ENCODE data around the gene NDUFAF8.

NDUFAF8 gene

GRCh38 chr17:81259058-81259605 lies 20.0 kb downstream of the NDUFAF8 start:
- H3K9me2 ChIP-seq (replicated peaks; ENCODE audit: control insufficient read depth, low read length): no peaks in the 10 kb centered on the region
- no peak overlapping the region for H3K4me3 ChIP-seq (ENCODE audit: low read length)
- H4K20me1 ChIP-seq (ENCODE audit: control insufficient read depth, insufficient read depth, low read depth, low read length): no peaks in the 10 kb centered on the region
- no peak overlapping the region for H3K27ac ChIP-seq (ENCODE audit: low read depth, low read length)
- H3K4me2 ChIP-seq (ENCODE audit: low read length): no peak overlapping the region
- peaks cover 12% of the 10 kb centered on the region for H3K4me1 ChIP-seq (ENCODE audit: control insufficient read depth, low read length)
- peaks cover 24% of the 10 kb centered on the region; the same call in 1 of the 2 replicates for H3K36me3 ChIP-seq (ENCODE audit: control insufficient read depth, low read length)
- no peaks in the 10 kb centered on the region for H3K9me3 ChIP-seq (ENCODE audit: control insufficient read depth, insufficient read depth, low read length)
- H3F3A ChIP-seq (ENCODE audit: control insufficient read depth, insufficient read depth): no peaks in the 10 kb centered on the region
- no peaks in the 10 kb centered on the region for H3K27me3 ChIP-seq (ENCODE audit: control insufficient read depth, low read length)
- TF ChIP-seq CTCF (IDR thresholded peaks at IDR 0.05; ENCODE audit: low read depth, low read length, poor library complexity, severe bottlenecking): no peak
- TF ChIP-seq EZH2phosphoT487 (IDR thresholded peaks at IDR 0.05; ENCODE audit: borderline replicate concordance, low read length): no peak
- H3K79me2 ChIP-seq (ENCODE audit: control insufficient read depth, low read length): no peaks in the 10 kb centered on the region

GRCh38 chr17:81260171-81260570 lies 21.1 kb downstream of the NDUFAF8 start:
- Histone ChIP-seq H3K9me3 (ENCODE audit: control insufficient read depth, insufficient read depth, low read length) (no peaks in the 10 kb centered on the region), H4K20me1 (ENCODE audit: control insufficient read depth, insufficient read depth, low read depth, low read length) (no peaks in the 10 kb centered on the region), H3K4me1 (ENCODE audit: control insufficient read depth, low read length) (peaks cover 12% of the 10 kb centered on the region), H3K27me3 (ENCODE audit: control insufficient read depth, low read length) (no peaks in the 10 kb centered on the region), H3F3A (ENCODE audit: control insufficient read depth, insufficient read depth) (no peaks in the 10 kb centered on the region), H3K36me3 (ENCODE audit: control insufficient read depth, low read length) (peaks cover 24% of the 10 kb centered on the region; the same call in 1 of the 2 replicates), H3K9me2 (replicated peaks; ENCODE audit: control insufficient read depth, low read length) (no peaks in the 10 kb centered on the region), H3K4me3 (ENCODE audit: low read length) (no peak overlapping the region), H3K27ac (ENCODE audit: low read depth, low read length) (no peak overlapping the region), H3K4me2 (ENCODE audit: low read length) (no peak overlapping the region), H3K79me2 (ENCODE audit: control insufficient read depth, low read length) (no peaks in the 10 kb centered on the region)
- TF ChIP-seq EZH2phosphoT487 (IDR thresholded peaks at IDR 0.05; ENCODE audit: borderline replicate concordance, low read length): no peak
- no peak for TF ChIP-seq CTCF (IDR thresholded peaks at IDR 0.05; ENCODE audit: low read depth, low read length, poor library complexity, severe bottlenecking)

GRCh38 chr17:81260641-81261040 lies 21.5 kb downstream of the NDUFAF8 start:
- Histone ChIP-seq H3F3A (ENCODE audit: control insufficient read depth, insufficient read depth) (no peaks in the 10 kb centered on the region), H3K4me2 (ENCODE audit: low read length) (no peak overlapping the region), H3K9me2 (replicated peaks; ENCODE audit: control insufficient read depth, low read length) (no peaks in the 10 kb centered on the region), H3K27me3 (ENCODE audit: control insufficient read depth, low read length) (no peaks in the 10 kb centered on the region), H4K20me1 (ENCODE audit: control insufficient read depth, insufficient read depth, low read depth, low read length) (no peaks in the 10 kb centered on the region), H3K27ac (ENCODE audit: low read depth, low read length) (no peak overlapping the region), H3K4me1 (ENCODE audit: control insufficient read depth, low read length) (peaks cover 12% of the 10 kb centered on the region), H3K4me3 (ENCODE audit: low read length) (no peak overlapping the region), H3K9me3 (ENCODE audit: control insufficient read depth, insufficient read depth, low read length) (no peaks in the 10 kb centered on the region), H3K36me3 (ENCODE audit: control insufficient read depth, low read length) (peaks cover 24% of the 10 kb centered on the region; the same call in 1 of the 2 replicates), H3K79me2 (ENCODE audit: control insufficient read depth, low read length) (no peaks in the 10 kb centered on the region)
- TF ChIP-seq EZH2phosphoT487 (IDR thresholded peaks at IDR 0.05; ENCODE audit: borderline replicate concordance, low read length) (no peak), CTCF (IDR thresholded peaks at IDR 0.05; ENCODE audit: low read depth, low read length, poor library complexity, severe bottlenecking) (no peak)

Measured in DOHH2 (cell line).